ENCODE results near the gene AP1S3.

AP1S3 gene

GRCh38 chr2:223870840-223871611, 33.6 kb upstream of the AP1S3 start:
- Histone ChIP-seq H3K27me3 (ENCODE audit: insufficient read depth, low read length) (no peaks in the 10 kb centered on the region), H3K36me3 (ENCODE audit: insufficient read depth, low read length) (no peaks in the 10 kb centered on the region), H3F3A (ENCODE audit: insufficient read depth, low read length) (no peaks in the 10 kb centered on the region), H3K9me3 (ENCODE audit: low read length) (no peaks in the 10 kb centered on the region), H3K9ac (ENCODE audit: low read length) (no peak overlapping the region), H3K27ac (ENCODE audit: low read depth, low read length, poor library complexity, severe bottlenecking) (no peak overlapping the region), H3K4me3 (ENCODE audit: low read depth, low read length, poor library complexity, severe bottlenecking) (no peak overlapping the region), H3K4me1 (ENCODE audit: insufficient read depth, low read length, severe bottlenecking) (no peaks in the 10 kb centered on the region), H2AFZ (ENCODE audit: low read length) (no peak overlapping the region), H3K4me2 (ENCODE audit: low read length) (no peak overlapping the region), H3K79me2 (ENCODE audit: insufficient read depth, low read length) (no peaks in the 10 kb centered on the region), H3K9me2 (ENCODE audit: low read depth, low read length) (no peaks in the 10 kb centered on the region), H4K20me1 (ENCODE audit: insufficient read depth, low read length) (no peaks in the 10 kb centered on the region)
- TF ChIP-seq CTCF (IDR thresholded peaks at IDR 0.05; ENCODE audit: low read length): no peak
- TF ChIP-seq EZH2 (IDR thresholded peaks at IDR 0.05; ENCODE audit: borderline replicate concordance, low read length): no peak

- Histone ChIP-seq H3K27ac (ENCODE audit: low read depth, low read length, poor library complexity, severe bottlenecking) (no peak overlapping the region), H3K36me3 (ENCODE audit: insufficient read depth, low read length) (no peaks in the 10 kb centered on the region; the same call in 1 of the 2 replicates), H3K9ac (ENCODE audit: low read length) (no peak overlapping the region), H3F3A (ENCODE audit: insufficient read depth, low read length) (no peaks in the 10 kb centered on the region), H3K27me3 (ENCODE audit: insufficient read depth, low read length) (no peaks in the 10 kb centered on the region), H4K20me1 (ENCODE audit: insufficient read depth, low read length) (no peaks in the 10 kb centered on the region), H3K4me1 (ENCODE audit: insufficient read depth, low read length, severe bottlenecking) (no peaks in the 10 kb centered on the region), H2AFZ (ENCODE audit: low read length) (no peak overlapping the region), H3K9me3 (ENCODE audit: low read length) (no peaks in the 10 kb centered on the region), H3K4me3 (ENCODE audit: low read depth, low read length, poor library complexity, severe bottlenecking) (no peak overlapping the region), H3K79me2 (ENCODE audit: insufficient read depth, low read length) (no peaks in the 10 kb centered on the region), H3K4me2 (ENCODE audit: low read length) (no peak overlapping the region), H3K9me2 (ENCODE audit: low read depth, low read length) (no peaks in the 10 kb centered on the region)
- TF ChIP-seq EZH2 (IDR thresholded peaks at IDR 0.05; ENCODE audit: borderline replicate concordance, low read length) (no peak), CTCF (IDR thresholded peaks at IDR 0.05; ENCODE audit: low read length) (no peak)
These were observed 30.6 kb upstream of the AP1S3 start for GRCh38 chr2:223868005-223868404.

- Histone ChIP-seq H3K27me3 (ENCODE audit: insufficient read depth, low read length) (no peaks in the 10 kb centered on the region), H3K36me3 (ENCODE audit: insufficient read depth, low read length) (no peaks in the 10 kb centered on the region; the same call in 1 of the 2 replicates), H3K4me1 (ENCODE audit: insufficient read depth, low read length, severe bottlenecking) (no peaks in the 10 kb centered on the region), H3K9ac (ENCODE audit: low read length) (no peak overlapping the region), H3K9me3 (ENCODE audit: low read length) (no peaks in the 10 kb centered on the region), H3K4me3 (ENCODE audit: low read depth, low read length, poor library complexity, severe bottlenecking) (no peak overlapping the region), H3K27ac (ENCODE audit: low read depth, low read length, poor library complexity, severe bottlenecking) (no peak overlapping the region), H2AFZ (ENCODE audit: low read length) (no peak overlapping the region), H3K79me2 (ENCODE audit: insufficient read depth, low read length) (no peaks in the 10 kb centered on the region), H3K4me2 (ENCODE audit: low read length) (no peak overlapping the region), H3F3A (ENCODE audit: insufficient read depth, low read length) (no peaks in the 10 kb centered on the region), H3K9me2 (ENCODE audit: low read depth, low read length) (no peaks in the 10 kb centered on the region), H4K20me1 (ENCODE audit: insufficient read depth, low read length) (no peaks in the 10 kb centered on the region)
- no peak for TF ChIP-seq EZH2 (IDR thresholded peaks at IDR 0.05; ENCODE audit: borderline replicate concordance, low read length)
- no peak for TF ChIP-seq CTCF (IDR thresholded peaks at IDR 0.05; ENCODE audit: low read length)
These were observed 28.6 kb upstream of the AP1S3 start for GRCh38 chr2:223865907-223866508.
